BJ (cell line): ENCODE results near the gene MAT2B. TPM values are rescaled to one million over a fixed set of nuclear protein-coding genes. Genes with fewer than 3 reads are reported as not detected.

Source experiments
- CTCF ChIA-PET: fragments of 350-600 bp; formaldehyde crosslinking; extraction: SDS; loops from one replicate; lab custom pipeline; 2021; ENCODE audit warnings: antibody characterized with exemption, inconsistent platforms; lab: Yijun Ruan, JAX
- POLR2A ChIA-PET: fragments of 300-600 bp; sonication (Branson Sonifier 250); formaldehyde crosslinking; extraction: SDS; loops from one replicate; lab custom pipeline; 2021; ENCODE audit warnings: antibody characterized with exemption; lab: Charles Lee
- DNase-seq: peaks from one replicate; pipeline ENCODE4 v3.0.0-alpha.2; 2011; ENCODE audit warnings: low read depth
- H3K27me3 ChIP-seq: 2 replicates; pipeline ENCODE4 v1.6.0; 2011; ENCODE audit warnings: low read length; ENCODE audit not compliant: control insufficient read depth, insufficient read depth
- H3K36me3 ChIP-seq: 2 replicates; pipeline ENCODE4 v1.5.1; 2011; ENCODE audit warnings: low read length; ENCODE audit not compliant: control insufficient read depth, insufficient read depth
- H3K4me3 ChIP-seq: 2 replicates; pipeline ENCODE4 v1.5.1; 2011; ENCODE audit warnings: low read depth, mild to moderate bottlenecking, control low read depth, low read length
- polyA plus RNA-seq: library from polyadenylated mRNA; depleted of rRNA; stranded (reverse); fragments of >200 nt; gene quantifications from 2 replicates; pipeline ENCODE4 v1.2.3, GENCODE V29; 2011
- TF ChIP-seq, protein P1 (sequence below): IDR thresholded peaks from 2 replicates; pipeline ENCODE4 v1.5.1; 2011; ENCODE audit warnings: low read depth, mild to moderate bottlenecking, control low read depth, inconsistent platforms, low read length, moderate library complexity; ENCODE audit not compliant: insufficient read depth

MAT2B gene
- polyA plus RNA-seq, 1 experiment = 23.5 TPM

DNA sequence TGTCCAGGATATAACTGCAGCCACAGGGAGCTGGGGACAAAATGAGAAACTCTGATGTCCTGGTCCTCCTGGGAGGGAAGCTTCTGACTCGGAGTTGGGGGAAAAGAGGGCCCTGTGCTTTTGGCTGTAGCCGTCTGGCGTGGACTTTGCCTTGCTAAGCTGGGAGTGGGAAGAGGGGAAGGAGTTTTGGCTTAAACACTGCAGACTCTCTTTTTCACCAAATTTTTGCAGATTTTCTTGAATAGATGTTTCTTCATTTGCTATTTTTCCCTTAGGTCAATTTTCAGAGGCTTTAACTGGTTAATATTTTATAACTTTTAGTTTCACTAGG is 15.7 kb upstream of the MAT2B start:
- ChIA-PET CTCF (interaction anchor here (0.8 to 3.1 kb wide), 8 partner anchors 10 to 21 kb away, joined by 3 to 12 read pairs (median 5); partner anchors contain the start of gene MAT2B), POLR2A (no interaction called here)
- Histone ChIP-seq H3K27me3 (no peaks in the 10 kb centered on the region), H3K36me3 (no peaks in the 10 kb centered on the region), H3K4me3 (no peak overlapping the region)
- TF ChIP-seq, protein P1, sequence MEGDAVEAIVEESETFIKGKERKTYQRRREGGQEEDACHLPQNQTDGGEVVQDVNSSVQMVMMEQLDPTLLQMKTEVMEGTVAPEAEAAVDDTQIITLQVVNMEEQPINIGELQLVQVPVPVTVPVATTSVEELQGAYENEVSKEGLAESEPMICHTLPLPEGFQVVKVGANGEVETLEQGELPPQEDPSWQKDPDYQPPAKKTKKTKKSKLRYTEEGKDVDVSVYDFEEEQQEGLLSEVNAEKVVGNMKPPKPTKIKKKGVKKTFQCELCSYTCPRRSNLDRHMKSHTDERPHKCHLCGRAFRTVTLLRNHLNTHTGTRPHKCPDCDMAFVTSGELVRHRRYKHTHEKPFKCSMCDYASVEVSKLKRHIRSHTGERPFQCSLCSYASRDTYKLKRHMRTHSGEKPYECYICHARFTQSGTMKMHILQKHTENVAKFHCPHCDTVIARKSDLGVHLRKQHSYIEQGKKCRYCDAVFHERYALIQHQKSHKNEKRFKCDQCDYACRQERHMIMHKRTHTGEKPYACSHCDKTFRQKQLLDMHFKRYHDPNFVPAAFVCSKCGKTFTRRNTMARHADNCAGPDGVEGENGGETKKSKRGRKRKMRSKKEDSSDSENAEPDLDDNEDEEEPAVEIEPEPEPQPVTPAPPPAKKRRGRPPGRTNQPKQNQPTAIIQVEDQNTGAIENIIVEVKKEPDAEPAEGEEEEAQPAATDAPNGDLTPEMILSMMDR = no peak
- no peak for DNase-seq

DNA sequence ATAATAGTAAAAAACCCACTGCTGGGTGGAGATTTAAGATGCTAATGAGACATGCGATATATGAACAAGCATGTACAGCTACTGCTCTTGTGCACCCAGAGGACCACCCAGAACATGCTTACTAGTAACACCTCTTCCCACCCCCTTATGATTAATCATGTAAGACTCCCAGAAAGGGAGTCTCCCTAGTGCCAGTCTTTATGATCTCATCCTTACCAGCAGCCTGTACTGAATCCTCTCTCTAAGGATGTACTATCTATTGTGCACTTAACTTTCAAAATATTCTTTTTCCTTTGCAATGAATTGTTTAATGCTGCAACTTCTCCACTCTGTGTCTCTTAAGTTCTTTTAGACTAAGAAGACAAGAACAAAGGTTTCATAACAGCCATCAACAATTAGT is 9.1 kb upstream of the MAT2B start:
- Histone ChIP-seq H3K36me3 (no peaks in the 10 kb centered on the region), H3K27me3 (no peaks in the 10 kb centered on the region), H3K4me3 (no peak overlapping the region)
- TF ChIP-seq, protein P1 = no peak
- DNase-seq = no peak
- POLR2A ChIA-PET = no interaction called here
- CTCF ChIA-PET = interaction anchor here (1.3 kb wide), 1 partner anchor 22 kb away, joined by 3 read pairs; no protein-coding TSS in a partner anchor

DNA sequence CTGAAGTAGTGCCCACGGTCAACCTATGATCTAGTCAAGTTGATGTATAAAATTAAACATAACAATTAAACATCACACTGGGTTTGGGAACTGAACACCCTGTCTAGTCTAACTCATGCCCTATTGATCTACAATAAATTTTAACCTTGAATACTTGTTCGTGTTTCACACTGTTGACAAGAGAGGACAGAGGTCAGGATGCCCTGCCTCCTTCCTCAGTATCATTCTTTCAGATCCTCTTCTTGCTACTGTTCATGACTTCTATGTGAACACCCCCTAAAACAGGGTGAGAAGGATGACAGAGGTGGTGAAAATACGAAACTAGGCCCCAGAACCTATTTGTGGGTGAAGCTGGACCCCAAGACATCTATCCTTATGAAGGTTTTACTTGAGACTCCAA is 8.1 kb upstream of the MAT2B start:
- ChIA-PET POLR2A (no interaction called here), CTCF (no interaction called here)
- no peaks in the 10 kb centered on the region for H3K27me3 ChIP-seq
- H3K4me3 ChIP-seq = no peak overlapping the region
- TF ChIP-seq, protein P1 = no peak
- no peaks in the 10 kb centered on the region for H3K36me3 ChIP-seq
- DNase-seq = no peak

DNA sequence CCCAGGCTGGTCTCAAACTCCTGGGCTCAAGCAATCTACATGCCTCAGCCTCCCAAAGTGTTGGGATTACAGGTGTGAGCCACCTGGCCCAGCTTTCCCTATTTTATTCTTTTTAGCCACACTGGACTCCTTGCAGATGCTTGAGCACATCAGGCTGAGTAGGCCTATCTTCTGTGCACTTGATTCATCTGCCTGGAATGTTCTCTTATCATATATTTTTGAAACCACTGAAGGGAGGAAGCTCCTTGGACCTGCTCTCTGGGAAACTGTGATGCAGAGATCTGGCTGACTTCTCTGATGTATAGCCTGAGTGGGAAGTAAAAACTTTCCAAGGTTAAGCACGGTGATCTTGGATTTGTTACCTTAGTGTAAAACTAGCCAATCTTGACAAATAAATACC is 6.5 kb upstream of the MAT2B start:
- Histone ChIP-seq H3K27me3 (no peaks in the 10 kb centered on the region), H3K36me3 (no peaks in the 10 kb centered on the region), H3K4me3 (no peak overlapping the region)
- no peak for DNase-seq
- TF ChIP-seq, protein P1 = no peak
- POLR2A ChIA-PET = no interaction called here
- CTCF ChIA-PET = interaction anchor here (0.7 to 1.7 kb wide), 3 partner anchors 9 to 26 kb away, joined by 3 to 4 read pairs (median 4); no protein-coding TSS in a partner anchor

DNA sequence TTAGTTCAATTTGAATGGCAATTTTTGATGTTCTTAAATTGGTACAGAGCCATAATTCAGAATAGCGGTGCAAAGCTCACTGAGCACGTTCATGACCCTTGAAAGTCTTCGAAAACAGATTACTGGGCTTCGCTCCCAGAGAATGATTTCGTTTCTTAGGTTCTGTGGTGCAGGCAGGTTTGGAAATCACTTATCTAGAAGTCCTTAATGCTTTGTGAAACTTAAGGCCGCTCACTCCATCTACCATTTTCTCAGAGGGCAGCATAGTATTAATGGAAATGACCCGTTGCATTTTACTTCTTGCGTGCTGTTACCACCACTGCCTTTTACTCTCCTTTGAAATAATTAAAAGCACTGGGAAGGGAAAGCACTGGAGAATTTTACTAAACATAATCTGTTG is 2.9 kb upstream of the MAT2B start:
- POLR2A ChIA-PET = no interaction called here
- Histone ChIP-seq H3K36me3 (no peaks in the 10 kb centered on the region), H3K27me3 (no peaks in the 10 kb centered on the region), H3K4me3 (peak overlapping the region; percentile 71)
- CTCF ChIA-PET = interaction anchor here (0.6 to 1.7 kb wide), 6 partner anchors 12 to 77 kb away, joined by 3 to 8 read pairs (median 5); no protein-coding TSS in a partner anchor
- DNase-seq = no peak
- TF ChIP-seq, protein P1 = no peak
